K562 (cell line): ENCODE measurements around the gene MMP2. TPM values are rescaled to one million over a fixed set of nuclear protein-coding genes. Genes with fewer than 3 reads are reported as not detected.

Source experiments
- BACH1 ChIP-seq: fragments of 200-800 bp; sonication (Bioruptor generic); IDR thresholded peaks from 2 replicates; pipeline ENCODE4 v1.6.1; 2016; ENCODE audit warnings: missing genetic modification characterization, missing compliant biosample characterization
- DMBX1 ChIP-seq: fragments of 250-450 bp; sonication (Bioruptor Pico); IDR thresholded peaks from 2 replicates; pipeline ENCODE4 v1.8.0; 2022; ENCODE audit warnings: inconsistent platforms, mild to moderate bottlenecking, moderate library complexity, borderline replicate concordance
- ELF1 ChIP-seq: fragments of 200-800 bp; sonication (Bioruptor generic); IDR thresholded peaks from 2 replicates; pipeline ENCODE4 v1.6.1; 2016; ENCODE audit warnings: missing genetic modification characterization, missing compliant biosample characterization
- ESRRB ChIP-seq: fragments of 250-450 bp; sonication (Bioruptor Pico); IDR thresholded peaks from 2 replicates; pipeline ENCODE4 v1.5.0; 2020; ENCODE audit warnings: mild to moderate bottlenecking, moderate library complexity, borderline replicate concordance
- HES1 ChIP-seq: fragments of 450-650 bp; IDR thresholded peaks from 2 replicates; pipeline ENCODE4 v1.6.1; 2016; ENCODE audit warnings: low read depth, mild to moderate bottlenecking, moderate library complexity
- MED1 ChIP-seq: sonication (generic); formaldehyde crosslinking; IDR thresholded peaks from 2 replicates; pipeline ENCODE4 v1.8.1; 2023; ENCODE audit warnings: missing genetic modification reagents, borderline replicate concordance
- MEF2A ChIP-seq: IDR thresholded peaks from 2 replicates; pipeline ENCODE4 v1.6.1; 2011; ENCODE audit warnings: low read depth, mild to moderate bottlenecking, low read length, moderate library complexity; ENCODE audit not compliant: control insufficient read depth
- MEIS2 ChIP-seq: fragments of 450-650 bp; IDR thresholded peaks from 2 replicates; pipeline ENCODE4 v1.6.1; 2014; ENCODE audit warnings: mild to moderate bottlenecking; ENCODE audit not compliant: partially characterized antibody
- MNT ChIP-seq, 2 experiments: fragments of 450-650 bp; conservative IDR thresholded peaks; 2 replicates each; pipeline ENCODE4 v1.6.1; 2017; ENCODE audit warnings: mild to moderate bottlenecking in 2 of 2, moderate library complexity in 2 of 2
- MYNN ChIP-seq, 2 experiments: sonication (generic); formaldehyde crosslinking in 1 of 2; IDR thresholded peaks; 2 replicates each; pipeline versions ENCODE4 v1.5.0 to v1.6.1; 2016 to 2020; ENCODE audit warnings: antibody characterized with exemption in 1 of 2, missing genetic modification reagents in 1 of 2
- NONO ChIP-seq, 2 experiments: fragments of 200-400 bp in 1 of 2; fragments of 450-650 bp in 1 of 2; formaldehyde crosslinking in 1 of 2; IDR thresholded peaks; 2 replicates each; pipeline ENCODE4 v1.6.1; 2017; ENCODE audit warnings: low read depth in 2 of 2, mild to moderate bottlenecking in 2 of 2, moderate library complexity in 2 of 2, low read length in 1 of 2
- NR0B1 ChIP-seq: fragments of 450-650 bp; IDR thresholded peaks from one replicate; pipeline ENCODE4 v1.6.1; 2018; ENCODE audit warnings: mild to moderate bottlenecking, moderate library complexity; ENCODE audit not compliant: partially characterized antibody
- PHB ChIP-seq: fragments of 250-450 bp; sonication (Bioruptor Pico); IDR thresholded peaks from 2 replicates; pipeline ENCODE4 v1.5.0; 2021
- PPARD ChIP-seq: fragments of 250-450 bp; sonication (Bioruptor Pico); IDR thresholded peaks from 2 replicates; pipeline ENCODE4 v1.8.0; 2022; ENCODE audit warnings: inconsistent platforms, mild to moderate bottlenecking, moderate library complexity
- RBM25 ChIP-seq: fragments of 200-400 bp; formaldehyde crosslinking; IDR thresholded peaks from 2 replicates; pipeline ENCODE4 v1.6.1; 2018; ENCODE audit warnings: low read length, low read depth, moderate library complexity; ENCODE audit not compliant: severe bottlenecking
- TCF3 ChIP-seq: sonication (generic); formaldehyde crosslinking; IDR thresholded peaks from 2 replicates; pipeline ENCODE4 v1.4.0; 2020; ENCODE audit warnings: mild to moderate bottlenecking, missing genetic modification reagents
- TFAP4 ChIP-seq: sonication (generic); formaldehyde crosslinking; IDR thresholded peaks from 2 replicates; pipeline ENCODE4 v1.8.0; 2022; ENCODE audit warnings: missing genetic modification reagents, mild to moderate bottlenecking, moderate library complexity, borderline replicate concordance
- ZC3H8 ChIP-seq: fragments of 450-650 bp; IDR thresholded peaks from 2 replicates; pipeline ENCODE4 v1.6.1; 2017
- ZNF124 ChIP-seq: sonication (generic); formaldehyde crosslinking; IDR thresholded peaks from 2 replicates; pipeline ENCODE4 v1.8.1; 2022; ENCODE audit warnings: missing genetic modification reagents
- ZNF512 ChIP-seq: IDR thresholded peaks from 2 replicates; pipeline ENCODE4 v1.6.1; 2016; ENCODE audit warnings: missing genetic modification characterization, missing compliant biosample characterization
- ZNF655 ChIP-seq: fragments of 250-450 bp; sonication (Bioruptor Pico); IDR thresholded peaks from 2 replicates; pipeline ENCODE4 v1.5.0; 2021
- ZNF766 ChIP-seq: fragments of 200-800 bp; sonication (Bioruptor generic); conservative IDR thresholded peaks from 2 replicates; pipeline ENCODE4 v1.6.1; 2016; ENCODE audit warnings: missing genetic modification characterization, missing compliant biosample characterization
- polyA plus RNA-seq, 8 experiments: library from polyadenylated mRNA; depleted of rRNA in 4 of 8; stranded (reverse) in 5 of 8; unstranded in 3 of 8; fragments of >200 nt; fragmentation: Nextera tagmentation in 2 of 8; fragmentation: Illumina TruSeq in 1 of 8; extraction: Ambion mirVana in 2 of 8; extraction: Trizol in 1 of 8; gene quantifications; 2 replicates each; pipeline versions ENCODE4 v1.2.1 to v1.2.3, GENCODE V29; 2011 to 2014; ENCODE audit warnings: inconsistent platforms in 1 of 8, missing spikeins in 1 of 8
- total RNA-seq, 7 experiments: library from RNA; depleted of rRNA in 6 of 7; stranded (reverse); fragments of >200 nt in 6 of 7; fragmentation: Illumina TruSeq in 2 of 7; extraction: Trizol in 2 of 7; gene quantifications; 2 replicates each; pipeline versions ENCODE4 v1.2.1 to v1.2.3, GENCODE V29; 2011 to 2021; ENCODE audit warnings: low replicate concordance in 1 of 7

The MMP2 gene
- total and polyA plus RNA-seq, 9 of the 15 experiments (the other 6 are each of a cell fraction or from before 2014, with no cell fraction given), result 0.05 to 0.53 TPM; not detected in 7

- TF ChIP-seq NR0B1 (no peak), ZNF124 (CRISPR knock-in tag) (no peak), ZNF655 (CRISPR knock-in tag) (no peak), ZC3H8 (no peak), MEF2A (no peak), TCF3 (peak; percentile 80), MED1 (CRISPR knock-in tag) (no peak), MNT (conservative IDR thresholded peaks at IDR 0.05) (no peak), MEIS2 (peak; percentile 58), HES1 (peak; percentile 95), ESRRB (no peak), ZNF512 (tag) (no peak), TFAP4 (CRISPR knock-in tag) (no peak), DMBX1 (no peak), RBM25 (no peak), NONO (IDR thresholded peaks at IDR 0.05; ENCODE audit: low read depth in 2 of 2, low read length in 1 of 2) (no peak), ZNF766 (peak; percentile 94), PHB (CRISPR knock-in tag) (no peak), PPARD (no peak), BACH1 (tag) (no peak), MYNN (IDR thresholded peaks at IDR 0.05) (no peak), MYNN (CRISPR knock-in tag; IDR thresholded peaks at IDR 0.05) (no peak), ELF1 (tag) (no peak)
Observed at GRCh38 chr16:55435387-55435786, 43.6 kb upstream of the MMP2 start (continued).
